ENCODE results near the gene YIPF3. TPM values are rescaled to one million over a fixed set of nuclear protein-coding genes. Genes with fewer than 3 reads are reported as not detected.

The YIPF3 gene
- total and polyA plus RNA-seq, 10 of the 15 experiments (the other 5 are each of a cell fraction or from before 2014, with no cell fraction given) = 20.5 to 88.8 (median 44.7) TPM

DNA sequence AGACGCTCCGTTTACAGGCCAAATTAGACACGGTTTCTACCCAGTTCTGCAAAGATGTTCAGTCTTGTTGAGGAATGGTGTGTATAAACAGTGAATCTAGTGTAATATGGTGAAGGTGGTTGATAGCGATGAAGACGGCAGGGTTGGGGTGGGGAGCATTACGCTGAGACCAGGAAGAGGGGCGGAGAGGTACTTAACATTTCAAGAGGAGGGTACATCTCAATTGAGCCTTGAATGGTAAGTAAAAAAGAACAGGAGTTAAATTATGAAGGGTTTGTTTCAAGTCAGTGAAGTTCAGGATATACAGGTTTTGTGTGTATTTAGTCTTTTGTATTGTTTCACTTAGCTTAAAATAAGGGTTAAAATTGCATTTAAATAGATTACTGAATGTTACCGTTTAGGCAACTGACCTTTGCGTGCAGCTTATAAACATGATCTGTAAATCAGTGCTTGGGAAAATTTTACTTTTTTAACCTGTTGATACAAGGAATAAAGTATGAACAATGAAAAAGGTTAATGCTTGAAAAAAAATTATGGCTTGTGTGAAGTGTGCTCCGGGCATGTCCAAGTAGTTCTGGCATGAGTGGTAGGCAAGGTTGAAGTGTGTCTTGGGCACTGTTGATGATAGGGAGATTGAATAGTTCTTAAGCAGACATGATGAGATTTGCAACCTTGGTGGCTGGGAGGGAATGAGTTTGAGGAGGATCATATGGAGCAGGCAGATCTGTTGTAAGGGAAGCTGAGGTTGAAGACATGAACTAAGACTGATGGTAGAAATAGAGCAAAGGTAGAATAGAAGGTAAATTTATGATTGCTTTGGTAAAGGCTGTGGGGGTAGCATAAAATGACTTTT, 1.0 kb upstream of the YIPF3 start (continued):
- TF ChIP-seq, protein P1, sequence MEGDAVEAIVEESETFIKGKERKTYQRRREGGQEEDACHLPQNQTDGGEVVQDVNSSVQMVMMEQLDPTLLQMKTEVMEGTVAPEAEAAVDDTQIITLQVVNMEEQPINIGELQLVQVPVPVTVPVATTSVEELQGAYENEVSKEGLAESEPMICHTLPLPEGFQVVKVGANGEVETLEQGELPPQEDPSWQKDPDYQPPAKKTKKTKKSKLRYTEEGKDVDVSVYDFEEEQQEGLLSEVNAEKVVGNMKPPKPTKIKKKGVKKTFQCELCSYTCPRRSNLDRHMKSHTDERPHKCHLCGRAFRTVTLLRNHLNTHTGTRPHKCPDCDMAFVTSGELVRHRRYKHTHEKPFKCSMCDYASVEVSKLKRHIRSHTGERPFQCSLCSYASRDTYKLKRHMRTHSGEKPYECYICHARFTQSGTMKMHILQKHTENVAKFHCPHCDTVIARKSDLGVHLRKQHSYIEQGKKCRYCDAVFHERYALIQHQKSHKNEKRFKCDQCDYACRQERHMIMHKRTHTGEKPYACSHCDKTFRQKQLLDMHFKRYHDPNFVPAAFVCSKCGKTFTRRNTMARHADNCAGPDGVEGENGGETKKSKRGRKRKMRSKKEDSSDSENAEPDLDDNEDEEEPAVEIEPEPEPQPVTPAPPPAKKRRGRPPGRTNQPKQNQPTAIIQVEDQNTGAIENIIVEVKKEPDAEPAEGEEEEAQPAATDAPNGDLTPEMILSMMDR (IDR thresholded peaks at IDR 0.05 in 2 of 3, conservative IDR thresholded peaks at IDR 0.05 in 1 of 3; ENCODE audit: control insufficient read depth in 2 of 3, extremely low read depth in 1 of 3, insufficient read depth in 1 of 3, low read depth in 3 of 3, low read length in 3 of 3) = no peak
- TF ChIP-seq CREB1 (IDR thresholded peaks at IDR 0.05; ENCODE audit: low read depth) (no peak), TCF7 (IDR thresholded peaks at IDR 0.05; ENCODE audit: borderline replicate concordance) (no peak), MEF2B (IDR thresholded peaks at IDR 0.05; ENCODE audit: partially characterized antibody, poor library complexity, severe bottlenecking) (no peak)

DNA sequence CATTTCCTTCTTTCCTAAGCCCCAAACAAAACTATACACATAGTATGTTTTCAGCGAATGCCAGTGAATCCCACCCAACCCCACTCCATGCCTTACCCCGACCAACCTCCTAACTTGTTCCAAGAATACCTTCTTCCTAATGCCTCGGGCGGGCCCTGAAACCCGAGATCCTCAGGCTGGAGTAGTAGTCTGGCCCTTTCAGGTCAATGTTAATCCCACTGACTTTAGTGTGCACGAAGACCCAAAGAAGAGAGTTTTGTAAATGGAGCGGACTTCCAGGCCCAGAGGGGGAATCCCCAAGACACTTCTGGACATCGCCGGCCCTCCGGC, 394 bp downstream of the YIPF3 start:
- SMC1A ChIA-PET (ENCODE audit: uncharacterized antibody, unreplicated experiment) = interaction anchor here (3.1 kb wide), 1 partner anchor 10 kb away, joined by 16 read pairs; no protein-coding TSS in a partner anchor
- no peaks in the 10 kb centered on the region for H3K27me3 ChIP-seq (replicated peaks in 1 of 2; ENCODE audit: control insufficient read depth in 2 of 2, insufficient read depth in 2 of 2, low read length in 1 of 2)
- intact Hi-C loops (cut with micrococcal nuclease; ENCODE audit: unreplicated experiment) = loop anchor here (2.0 kb wide), 1 partner anchor 346 kb away; the partner anchor contains the start of gene SRF
- CTCF ChIA-PET = interaction anchor here (0.7 to 3.3 kb wide), 4 partner anchors 9 to 113 kb away, joined by 3 to 28 read pairs (median 3); partner anchors contain the start of gene GTPBP2
- BruUV-seq (replicated peaks) = no TSS peak
- in situ Hi-C loops (cut with MboI) = no loop called here
- WGBS (ENCODE audit: insufficient coverage, insufficient replicate concordance, low lambda C conversion rate, missing lambda C conversion rate) = 6% methylated on average over 10 of the region's 10 CpGs
- DNase-seq (ENCODE audit: low read depth, low spot score) = no peak
- H3K4me2 ChIP-seq (ENCODE audit: control insufficient read depth, insufficient read depth) = peak overlapping the region; percentile 93; the same call in 1 of the 2 replicates
- peak overlapping the region; percentile 76 for H3K27ac ChIP-seq (ENCODE audit: control insufficient read depth, insufficient read depth)
- RAD21 ChIA-PET (ENCODE audit: unreplicated experiment) = interaction anchor here (1.0 to 1.2 kb wide), 3 partner anchors 9 to 155 kb away, joined by 3 read pairs; partner anchors contain the start of gene TJAP1
- no peak for FAIRE-seq
- H3K4me3 ChIP-seq = peak overlapping the region; percentile 80
- peak overlapping the region; percentile 62 for H2AFZ ChIP-seq (ENCODE audit: control insufficient read depth, low read depth, low read length)
- H3K4me1 ChIP-seq (ENCODE audit: control insufficient read depth, insufficient read depth, low read length) = peaks cover 6% of the 10 kb centered on the region
- peaks cover 17 to 31% of the 10 kb centered on the region in 2 experiments for H3K36me3 ChIP-seq (ENCODE audit: control insufficient read depth in 2 of 2, insufficient read depth in 2 of 2, low read length in 1 of 2)
- POLR2A ChIA-PET = interaction anchor here (0.6 to 1.7 kb wide), 6 partner anchors 9 to 587 kb away, joined by 3 to 9 read pairs (median 4); partner anchors contain the start of gene TJAP1
- peak overlapping the region; percentile 88 for H3K9ac ChIP-seq (ENCODE audit: control insufficient read depth, insufficient read depth, low read length)
- H3K9me3 ChIP-seq (replicated peaks; ENCODE audit: control insufficient read depth, insufficient read depth, low read length) = no peaks in the 10 kb centered on the region
- H4K20me1 ChIP-seq (ENCODE audit: control insufficient read depth, insufficient read depth) = no peaks in the 10 kb centered on the region
- no peak for TF ChIP-seq SMARCA5 (IDR thresholded peaks at IDR 0.05)
- TF ChIP-seq SRF (IDR thresholded peaks at IDR 0.05; ENCODE audit: low read depth in 2 of 2, low read length in 2 of 2) = no peak
- TF ChIP-seq SREBF2 (IDR thresholded peaks at IDR 0.05; ENCODE audit: low read length) = peak; percentile 26; the same call in 1 of the 2 replicates
- TF ChIP-seq SKIL (IDR thresholded peaks at IDR 0.05; ENCODE audit: low read depth, poor library complexity, severe bottlenecking) = no peak
- TF ChIP-seq CHD1 (IDR thresholded peaks at IDR 0.05; ENCODE audit: low read depth, low read length) = 0 out of 2 replicates have a peak, but pooled peaks have one; percentile 10
- no peak for TF ChIP-seq GABPA (IDR thresholded peaks at IDR 0.05; ENCODE audit: low read depth)
- TF ChIP-seq ZNF24 (IDR thresholded peaks at IDR 0.05) = no peak
- no peak for TF ChIP-seq KDM1A (IDR thresholded peaks at IDR 0.05; ENCODE audit: borderline replicate concordance)
- no peak for TF ChIP-seq FOS (IDR thresholded peaks at IDR 0.05; ENCODE audit: borderline replicate concordance, extremely low read depth, insufficient read length)
- TF ChIP-seq ZNF274 (IDR thresholded peaks at IDR 0.05; ENCODE audit: insufficient read depth, insufficient read length) = no peak
- TF ChIP-seq RFX5 (IDR thresholded peaks at IDR 0.05; ENCODE audit: low read depth, low read length) = no peak
- H3K79me2 ChIP-seq (ENCODE audit: control insufficient read depth, insufficient read depth, low read length) = peaks cover 41% of the 10 kb centered on the region
- no peak for ATAC-seq

Data from GM12878 (cell line).